IPS-20b (cell line): ENCODE data around the gene LOXL1.

ENCODE experiments used
- H3K27ac ChIP-seq: one replicate; pipeline ENCODE4 v1.5.1; 2013; ENCODE audit warnings: low read length
- H3K27me3 ChIP-seq: 2 replicates; pipeline ENCODE4 v1.6.1; 2013; ENCODE audit warnings: mild to moderate bottlenecking, low read length, inconsistent platforms; ENCODE audit not compliant: insufficient read depth
- H3K36me3 ChIP-seq: 2 replicates; pipeline ENCODE4 v1.6.1; 2013; ENCODE audit warnings: low read depth, mild to moderate bottlenecking, inconsistent platforms, low read length, moderate library complexity; ENCODE audit not compliant: insufficient read depth
- H3K4me1 ChIP-seq: 2 replicates; pipeline ENCODE4 v1.6.1; 2013; ENCODE audit warnings: mild to moderate bottlenecking, control low read depth, inconsistent platforms, low read length, moderate library complexity; ENCODE audit not compliant: insufficient read depth
- H3K4me3 ChIP-seq: 2 replicates; pipeline ENCODE4 v1.5.1; 2013; ENCODE audit warnings: mild to moderate bottlenecking, low read length, inconsistent platforms
- H3K9ac ChIP-seq: 2 replicates; pipeline ENCODE4 v1.6.1; 2013; ENCODE audit warnings: low read depth, mild to moderate bottlenecking, inconsistent platforms, low read length, moderate library complexity
- H3K9me3 ChIP-seq: 2 replicates; pipeline ENCODE4 v1.6.1; 2013; ENCODE audit warnings: mild to moderate bottlenecking, low read depth, low read length, inconsistent platforms; ENCODE audit not compliant: insufficient read depth

The LOXL1 gene

DNA sequence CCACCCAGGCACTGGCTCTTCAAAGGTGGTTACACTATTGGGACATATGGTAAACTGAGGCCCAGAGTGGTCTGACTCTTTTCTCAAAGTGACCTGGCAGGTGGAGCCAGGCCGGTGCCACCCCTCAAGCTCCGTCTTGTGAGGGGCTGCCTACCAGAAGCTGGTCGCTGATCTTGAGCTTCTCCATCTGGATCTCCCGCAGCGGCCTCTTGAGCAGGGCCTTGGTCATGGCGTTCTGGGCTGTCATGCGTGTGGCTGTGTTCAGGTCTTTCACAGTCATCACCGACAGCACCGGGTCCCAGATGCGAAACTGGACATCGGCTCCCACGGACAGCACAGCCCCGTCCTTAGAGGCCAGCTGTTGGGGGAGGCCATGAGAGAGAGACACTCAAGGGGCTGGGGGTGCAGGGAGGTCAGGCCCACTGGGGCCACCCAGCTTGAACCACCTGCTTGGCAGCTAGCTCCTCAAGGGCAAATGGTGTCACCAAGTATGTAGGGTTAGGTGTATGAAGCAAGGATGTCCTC, 62.2 kb downstream of the LOXL1 start:
- Histone ChIP-seq H3K4me3 (no peak overlapping the region), H3K27ac (no peak overlapping the region), H3K36me3 (no peaks in the 10 kb centered on the region), H3K9ac (no peak overlapping the region), H3K4me1 (no peaks in the 10 kb centered on the region; the same call in 1 of the 2 replicates), H3K27me3 (0 out of 2 replicates have a peak, but pooled peaks cover 7% of the 10 kb centered on the region), H3K9me3 (no peaks in the 10 kb centered on the region)

DNA sequence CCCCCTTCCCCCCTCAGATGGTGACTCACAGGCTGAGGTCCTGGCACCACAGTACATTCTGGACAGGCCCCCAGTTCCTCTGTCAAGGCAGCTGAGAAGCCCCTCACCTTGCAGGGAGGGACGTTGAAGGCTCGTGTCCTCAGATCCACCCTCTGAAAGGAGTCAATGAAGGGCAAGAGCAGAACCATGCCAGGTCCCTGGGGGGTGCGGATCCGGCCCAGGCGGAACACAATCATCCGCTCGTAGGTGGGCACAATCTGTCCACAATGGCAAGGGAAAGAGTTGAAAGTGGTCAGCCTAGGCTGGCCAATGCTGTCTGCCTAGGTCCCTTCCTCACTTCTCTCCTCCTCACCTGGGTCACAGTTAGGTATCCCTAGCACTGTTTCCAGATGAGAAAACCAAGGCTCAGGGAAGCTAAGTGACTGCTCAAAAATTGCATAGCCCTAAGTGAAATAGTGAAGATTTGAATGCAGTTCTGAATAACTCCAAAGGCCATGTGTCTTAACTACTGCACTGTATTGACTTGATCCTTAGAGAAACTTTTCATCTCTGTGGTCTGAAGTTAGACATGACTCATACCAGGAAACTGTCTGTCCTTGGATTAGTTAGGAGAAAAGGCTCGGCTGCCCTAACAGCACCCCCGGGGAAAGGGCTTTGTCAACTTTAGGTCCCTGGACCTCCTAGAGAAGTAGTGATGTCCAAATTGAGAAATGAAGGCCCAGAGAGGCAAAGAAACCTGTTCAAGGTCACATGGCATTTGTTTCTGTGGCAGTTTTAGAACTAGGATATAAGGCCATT, 62.9 kb downstream of the LOXL1 start:
- Histone ChIP-seq H3K27ac (no peak overlapping the region), H3K4me1 (no peaks in the 10 kb centered on the region; the same call in 1 of the 2 replicates), H3K27me3 (0 out of 2 replicates have a peak, but pooled peaks cover 11% of the 10 kb centered on the region), H3K4me3 (no peak overlapping the region), H3K9ac (no peak overlapping the region), H3K9me3 (no peaks in the 10 kb centered on the region), H3K36me3 (no peaks in the 10 kb centered on the region)

DNA sequence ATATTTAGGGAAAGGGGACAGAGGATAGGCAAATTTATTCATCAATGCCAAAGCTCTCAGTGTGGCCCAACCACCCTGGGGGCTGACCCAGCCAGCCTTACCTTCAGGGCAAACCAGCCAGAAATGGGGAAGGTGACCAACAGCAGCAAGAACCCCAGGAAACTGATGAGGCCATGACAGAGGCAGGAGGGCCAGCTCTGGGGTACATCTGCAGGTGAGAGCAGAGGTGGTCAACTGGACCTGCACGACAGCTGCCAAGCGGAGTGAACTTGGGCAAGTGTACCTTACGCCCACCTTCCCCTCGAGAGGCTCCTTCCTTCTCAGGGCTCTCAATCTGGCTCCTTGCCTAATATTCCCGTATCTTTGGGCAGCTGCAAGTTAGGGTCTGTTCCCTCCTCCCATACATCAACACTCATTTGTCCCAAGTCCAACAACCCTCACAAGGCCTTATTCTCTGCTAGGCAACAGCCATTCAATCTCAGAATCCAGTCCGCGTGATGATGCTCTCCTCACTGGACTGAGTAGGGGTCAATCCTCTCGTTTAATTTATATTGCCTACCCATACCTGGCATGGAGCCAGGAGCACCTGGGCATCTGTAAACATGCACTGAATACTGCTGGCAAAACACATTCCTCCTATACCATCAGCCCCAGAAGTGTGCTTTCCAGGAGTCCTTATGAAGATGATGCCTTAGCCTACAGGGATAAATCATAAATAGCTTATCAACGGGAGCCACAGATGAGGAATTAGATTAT, 64.2 kb downstream of the LOXL1 start:
- H3K9ac ChIP-seq: no peak overlapping the region
- no peaks in the 10 kb centered on the region for H3K36me3 ChIP-seq
- H3K4me3 ChIP-seq: no peak overlapping the region
- 0 out of 2 replicates have a peak, but pooled peaks cover 11% of the 10 kb centered on the region for H3K27me3 ChIP-seq
- no peaks in the 10 kb centered on the region; the same call in 1 of the 2 replicates for H3K4me1 ChIP-seq
- no peaks in the 10 kb centered on the region for H3K9me3 ChIP-seq
- H3K27ac ChIP-seq: no peak overlapping the region

DNA sequence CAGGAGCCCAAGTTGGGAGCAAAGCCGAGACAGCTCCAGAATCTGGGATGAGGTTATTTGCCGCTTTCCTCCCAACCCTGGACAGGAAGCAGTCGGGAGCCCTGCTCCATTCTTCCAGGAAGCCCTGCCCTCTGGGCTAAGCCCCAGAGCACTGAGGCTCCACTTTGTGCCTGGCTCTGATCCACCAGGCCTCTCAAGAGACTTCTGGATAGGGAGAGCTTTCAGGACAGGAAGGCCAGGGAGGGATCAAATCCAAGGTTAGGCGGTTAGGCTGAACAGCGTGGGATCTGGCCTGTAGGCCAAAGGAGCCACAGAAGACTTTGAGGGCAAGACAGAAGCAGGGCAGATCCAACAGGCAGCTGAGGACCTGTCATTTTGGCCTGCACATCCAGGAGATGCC, 65.0 kb downstream of the LOXL1 start:
- Histone ChIP-seq H3K36me3 (no peaks in the 10 kb centered on the region), H3K4me3 (peak overlapping the region; percentile 63), H3K9ac (no peak overlapping the region), H3K27ac (no peak overlapping the region), H3K9me3 (no peaks in the 10 kb centered on the region), H3K27me3 (0 out of 2 replicates have a peak, but pooled peaks cover 11% of the 10 kb centered on the region), H3K4me1 (no peaks in the 10 kb centered on the region; the same call in 1 of the 2 replicates)

DNA sequence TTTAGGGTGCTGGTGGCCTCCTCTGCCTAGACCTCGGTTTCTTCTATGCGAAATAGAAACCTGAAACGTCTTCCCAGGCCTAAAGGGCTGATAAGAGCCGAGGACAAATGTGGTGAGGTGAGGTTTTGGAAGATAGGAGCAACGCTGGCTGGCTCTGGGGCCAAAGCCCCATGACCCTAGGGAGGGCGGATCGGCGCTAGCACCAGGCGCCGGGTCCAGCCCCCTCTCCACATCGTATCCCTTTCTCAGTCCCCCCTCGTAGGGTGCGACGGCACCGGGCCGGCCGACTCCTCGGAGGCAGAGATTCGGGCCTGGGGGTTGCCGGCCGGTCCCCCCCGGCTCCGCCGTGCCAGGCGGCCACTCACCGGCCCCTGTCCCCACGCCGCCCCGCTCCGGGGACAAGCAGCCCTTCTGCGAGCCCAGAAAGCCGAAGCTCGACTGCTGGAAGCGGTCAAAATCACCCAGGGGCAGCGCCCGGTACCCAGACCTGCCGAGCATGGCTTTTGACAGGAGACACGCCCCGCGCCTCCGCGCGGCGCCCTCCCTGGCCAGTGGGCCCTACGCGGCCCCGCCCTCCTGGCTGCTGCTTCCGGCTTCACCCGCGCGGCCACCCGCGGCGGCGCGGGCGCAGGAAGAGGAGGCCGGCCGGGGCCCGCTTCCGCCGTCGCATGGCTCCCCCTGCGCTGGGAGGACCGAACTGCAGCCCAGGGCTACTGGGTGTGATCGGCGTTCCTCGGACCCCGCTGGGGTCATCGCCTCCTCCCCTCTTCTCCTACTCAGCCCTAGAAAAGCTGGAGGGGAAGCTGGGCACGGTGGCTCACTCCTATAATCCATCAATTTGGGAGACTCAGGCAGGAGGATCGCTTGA, 65.7 kb downstream of the LOXL1 start, which contains the start of gene STOML1:
STOML1 (minus strand) TSS at position 570 of the 868 bp plus-strand sequence; CDS start at position 498, 72 bp downstream.
- H3K36me3 ChIP-seq: no peaks in the 10 kb centered on the region
- no peak within 1 kb of the TSS for H3K27ac ChIP-seq
- H3K9me3 ChIP-seq: no peaks in the 10 kb centered on the region
- H3K4me1 ChIP-seq: no peaks in the 10 kb centered on the region; the same call in 1 of the 2 replicates
- H3K4me3 ChIP-seq: peak within 1 kb of the TSS; percentile 63
- 0 out of 2 replicates have a peak, but pooled peaks cover 11% of the 10 kb centered on the region for H3K27me3 ChIP-seq
- H3K9ac ChIP-seq: no peak within 1 kb of the TSS

DNA sequence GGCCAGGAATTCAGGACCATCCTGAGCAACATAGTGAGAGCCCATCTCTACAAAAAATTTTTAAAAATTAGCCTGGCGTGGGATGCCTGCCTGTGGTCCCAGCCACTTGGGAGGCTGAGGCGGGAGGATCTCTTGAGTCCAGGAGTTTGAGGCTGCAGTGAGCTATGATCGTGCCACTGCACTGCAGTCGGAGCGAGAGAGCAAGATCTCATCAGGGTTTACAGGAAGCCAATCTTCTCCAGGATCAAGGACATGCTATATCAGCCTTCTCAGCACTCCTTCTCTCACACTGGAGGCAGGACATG, 66.3 kb downstream of the LOXL1 start:
- Histone ChIP-seq H3K9ac (no peak overlapping the region), H3K4me3 (no peak overlapping the region; the same call in 1 of the 2 replicates), H3K9me3 (no peaks in the 10 kb centered on the region), H3K4me1 (no peaks in the 10 kb centered on the region; the same call in 1 of the 2 replicates), H3K27ac (no peak overlapping the region), H3K36me3 (no peaks in the 10 kb centered on the region), H3K27me3 (0 out of 2 replicates have a peak, but pooled peaks cover 11% of the 10 kb centered on the region)

DNA sequence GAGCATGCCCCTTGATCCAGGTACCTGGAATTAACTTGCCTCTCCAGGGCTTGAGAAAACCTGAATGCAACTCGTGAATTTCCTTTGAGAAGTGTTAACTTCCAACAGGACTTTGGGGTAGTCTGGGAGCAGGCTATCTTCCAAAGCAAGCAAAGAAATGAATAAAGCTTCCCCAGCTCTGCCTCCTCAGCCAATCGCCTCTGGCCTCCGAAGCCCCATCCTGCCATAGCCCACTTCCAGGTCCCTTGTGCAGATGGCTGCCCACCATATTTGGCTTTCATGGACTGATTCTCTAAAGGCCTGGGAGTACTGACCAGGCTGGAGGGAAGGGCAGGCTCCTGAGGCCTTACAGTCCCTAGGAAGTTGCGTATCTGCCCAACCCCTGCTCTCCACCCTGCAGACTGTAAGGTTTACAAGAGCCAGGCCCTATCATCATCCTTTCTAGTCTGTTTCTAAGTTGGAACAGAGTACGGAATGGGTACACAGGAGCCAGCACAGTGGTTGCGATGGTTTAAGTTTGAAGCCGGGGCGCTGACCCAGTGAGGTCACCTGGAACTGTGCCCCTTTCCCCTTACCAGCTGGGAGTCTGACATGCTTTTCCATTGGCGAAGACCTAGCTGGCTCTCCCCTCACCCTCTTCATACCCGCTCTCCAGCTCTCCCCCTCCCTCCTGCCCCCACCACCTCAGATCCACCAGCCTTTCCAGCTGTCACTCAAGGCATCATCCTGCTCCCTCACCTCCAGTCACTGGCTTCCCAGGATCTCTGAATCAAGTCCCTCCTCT, 67.1 kb downstream of the LOXL1 start:
- H3K27me3 ChIP-seq: 0 out of 2 replicates have a peak, but pooled peaks cover 11% of the 10 kb centered on the region
- peak overlapping the region; percentile 65; the same call in 1 of the 2 replicates for H3K9ac ChIP-seq
- no peaks in the 10 kb centered on the region for H3K9me3 ChIP-seq
- H3K4me3 ChIP-seq: peak overlapping the region; percentile 84
- peaks cover 3% of the 10 kb centered on the region; the same call in 1 of the 2 replicates for H3K36me3 ChIP-seq
- no peak overlapping the region for H3K27ac ChIP-seq
- H3K4me1 ChIP-seq: no peaks in the 10 kb centered on the region; the same call in 1 of the 2 replicates

DNA sequence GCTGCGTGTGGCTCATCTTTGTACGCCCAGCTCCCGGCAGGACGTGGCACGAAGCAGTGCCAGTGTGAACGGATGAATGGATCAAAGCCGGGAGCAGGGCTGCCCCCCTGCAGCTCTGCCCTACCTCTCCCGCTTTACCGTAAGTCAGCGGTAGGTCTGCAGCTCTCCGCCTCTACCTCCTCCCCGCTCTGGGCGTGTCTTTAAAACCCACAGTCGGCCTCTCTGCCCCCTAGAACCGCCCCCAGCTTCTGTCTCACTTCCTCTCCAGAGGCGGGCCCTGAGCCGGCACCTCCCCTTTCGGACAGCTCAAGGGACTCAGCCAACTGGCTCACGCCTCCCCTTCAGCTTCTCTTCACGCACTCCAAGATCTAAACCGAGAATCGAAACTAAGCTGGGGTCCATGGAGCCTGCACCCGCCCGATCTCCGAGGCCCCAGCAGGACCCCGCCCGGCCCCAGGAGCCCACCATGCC, 68.2 kb downstream of the LOXL1 start, which contains the start of gene PML:
PML (plus strand) TSS at position 304 of the 471 bp plus-strand sequence; CDS start at position 401, 97 bp downstream.
- Histone ChIP-seq H3K4me3 (peak within 1 kb of the TSS; percentile 84), H3K9ac (peak within 1 kb of the TSS; percentile 88), H3K9me3 (no peaks in the 10 kb centered on the region), H3K27ac (no peak within 1 kb of the TSS), H3K4me1 (no peaks in the 10 kb centered on the region; the same call in 1 of the 2 replicates), H3K27me3 (0 out of 2 replicates have a peak, but pooled peaks cover 11% of the 10 kb centered on the region), H3K36me3 (peaks cover 14% of the 10 kb centered on the region)

DNA sequence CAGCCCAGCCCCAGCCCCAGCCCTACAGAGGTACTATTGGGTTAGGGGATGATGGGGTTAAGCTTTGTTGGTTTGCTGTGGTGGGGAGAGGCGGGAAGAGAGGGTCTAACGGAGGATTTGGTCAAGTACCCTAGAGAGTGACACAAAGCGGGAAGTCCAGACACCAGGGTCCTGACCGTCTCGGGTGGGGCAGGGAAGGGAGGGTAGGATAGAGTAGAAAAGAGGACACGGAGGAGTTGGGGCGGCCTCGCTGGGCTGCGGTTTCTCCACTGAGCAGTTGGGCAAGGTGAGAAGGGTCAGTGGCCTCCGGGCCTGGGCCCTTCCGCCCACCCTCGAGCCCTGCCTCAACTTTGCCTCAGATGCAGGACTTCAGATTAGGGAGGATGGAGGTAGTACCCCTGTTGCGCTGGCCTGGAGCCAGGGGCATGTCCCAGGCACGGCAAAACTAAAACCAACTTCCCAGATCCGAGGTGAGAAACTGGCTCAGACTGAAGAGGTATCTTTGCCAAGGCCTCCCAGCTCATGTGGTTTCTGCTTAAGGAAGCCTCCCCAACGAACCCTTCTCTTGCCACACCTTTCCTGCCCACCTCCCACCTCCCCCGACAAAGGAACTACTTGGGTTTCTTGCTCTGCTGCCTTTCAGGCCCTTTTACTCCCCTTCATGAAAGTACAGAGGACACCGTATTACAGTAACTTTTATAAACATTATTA, 68.8 kb downstream of the LOXL1 start:
- H3K36me3 ChIP-seq: peaks cover 14% of the 10 kb centered on the region
- no peak overlapping the region for H3K27ac ChIP-seq
- H3K9me3 ChIP-seq: no peaks in the 10 kb centered on the region
- 0 out of 2 replicates have a peak, but pooled peaks cover 11% of the 10 kb centered on the region for H3K27me3 ChIP-seq
- H3K9ac ChIP-seq: peak overlapping the region; percentile 88
- H3K4me1 ChIP-seq: no peaks in the 10 kb centered on the region; the same call in 1 of the 2 replicates
- H3K4me3 ChIP-seq: peak overlapping the region; percentile 84

DNA sequence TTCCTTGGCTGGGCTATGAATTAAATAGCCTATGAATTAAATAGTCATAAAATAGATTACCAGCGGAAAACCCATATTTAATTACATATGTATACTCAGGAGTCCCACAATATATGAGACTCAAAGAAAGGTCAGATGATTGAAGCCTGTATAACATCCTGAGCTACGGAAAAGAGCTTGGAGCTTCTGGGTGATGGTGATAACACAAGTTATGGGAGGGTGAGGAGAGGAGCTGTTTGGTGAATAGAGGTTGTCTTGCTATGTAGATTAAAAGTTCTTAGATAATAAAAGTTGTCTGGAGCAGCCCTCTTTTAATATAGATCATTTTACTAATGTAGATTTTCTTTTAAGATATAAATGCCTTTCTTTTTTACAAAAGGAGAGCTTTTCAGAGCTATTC, 70.0 kb downstream of the LOXL1 start:
- Histone ChIP-seq H3K9me3 (no peaks in the 10 kb centered on the region), H3K36me3 (peaks cover 14% of the 10 kb centered on the region), H3K27me3 (0 out of 2 replicates have a peak, but pooled peaks cover 8% of the 10 kb centered on the region), H3K9ac (no peak overlapping the region), H3K27ac (no peak overlapping the region), H3K4me1 (no peaks in the 10 kb centered on the region; the same call in 1 of the 2 replicates), H3K4me3 (no peak overlapping the region)
